GM18868 (cell line): ENCODE results near the gene LTB.

ENCODE experiments used
- ATAC-seq: cut with Tn5 transposase; IDR thresholded peaks from one replicate; pipeline ENCODE4 v1.9.1; 2021; ENCODE audit warnings: mild to moderate bottlenecking, moderate library complexity; ENCODE audit not compliant: unreplicated experiment

LTB gene, protein sequence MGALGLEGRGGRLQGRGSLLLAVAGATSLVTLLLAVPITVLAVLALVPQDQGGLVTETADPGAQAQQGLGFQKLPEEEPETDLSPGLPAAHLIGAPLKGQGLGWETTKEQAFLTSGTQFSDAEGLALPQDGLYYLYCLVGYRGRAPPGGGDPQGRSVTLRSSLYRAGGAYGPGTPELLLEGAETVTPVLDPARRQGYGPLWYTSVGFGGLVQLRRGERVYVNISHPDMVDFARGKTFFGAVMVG

DNA sequence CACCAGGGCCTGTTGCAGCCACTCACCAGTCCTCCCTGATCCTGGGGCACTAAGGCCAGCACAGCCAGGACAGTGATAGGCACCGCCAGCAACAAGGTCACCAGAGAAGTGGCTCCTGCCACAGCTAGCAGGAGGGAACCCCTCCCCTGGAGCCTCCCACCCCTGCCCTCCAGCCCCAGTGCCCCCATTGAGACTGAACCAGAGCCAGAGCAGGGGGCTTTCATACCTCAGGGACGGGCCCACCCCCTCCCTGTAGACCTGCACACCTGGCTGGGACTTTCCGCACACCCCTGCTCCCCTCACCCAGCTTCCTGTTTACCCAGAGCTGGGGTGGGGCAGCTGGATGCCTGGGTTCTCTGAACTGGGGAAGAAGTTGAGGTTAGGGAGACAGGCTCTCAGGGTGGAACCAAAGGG, at the start of gene LTB:
LTB (minus strand) TSS at position 195 of the 414 bp plus-strand sequence; CDS start at position 188, 7 bp downstream.
- no peak for ATAC-seq

DNA sequence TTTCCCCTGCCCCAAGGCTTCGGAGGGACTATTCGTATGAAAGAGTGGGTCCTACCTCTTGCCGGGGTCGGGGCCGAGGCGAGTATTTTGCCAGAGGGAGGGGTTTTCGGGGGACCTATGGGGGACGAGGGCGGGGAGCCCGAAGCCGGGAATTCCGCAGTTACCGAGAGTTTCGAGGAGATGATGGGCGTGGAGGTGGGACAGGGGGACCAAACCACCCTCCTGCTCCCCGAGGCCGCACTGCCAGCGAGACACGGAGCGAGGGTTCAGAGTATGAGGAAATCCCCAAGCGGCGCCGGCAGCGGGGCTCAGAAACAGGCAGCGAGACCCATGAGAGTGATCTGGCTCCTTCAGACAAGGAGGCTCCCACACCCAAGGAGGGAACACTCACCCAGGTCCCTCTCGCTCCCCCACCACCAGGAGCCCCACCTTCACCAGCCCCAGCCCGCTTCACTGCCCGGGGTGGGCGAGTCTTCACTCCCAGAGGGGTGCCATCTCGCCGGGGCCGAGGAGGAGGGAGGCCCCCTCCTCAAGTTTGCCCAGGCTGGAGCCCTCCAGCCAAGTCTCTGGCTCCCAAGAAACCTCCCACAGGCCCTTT, 49.6 kb upstream of the LTB start:
- ATAC-seq, result no peak

DNA sequence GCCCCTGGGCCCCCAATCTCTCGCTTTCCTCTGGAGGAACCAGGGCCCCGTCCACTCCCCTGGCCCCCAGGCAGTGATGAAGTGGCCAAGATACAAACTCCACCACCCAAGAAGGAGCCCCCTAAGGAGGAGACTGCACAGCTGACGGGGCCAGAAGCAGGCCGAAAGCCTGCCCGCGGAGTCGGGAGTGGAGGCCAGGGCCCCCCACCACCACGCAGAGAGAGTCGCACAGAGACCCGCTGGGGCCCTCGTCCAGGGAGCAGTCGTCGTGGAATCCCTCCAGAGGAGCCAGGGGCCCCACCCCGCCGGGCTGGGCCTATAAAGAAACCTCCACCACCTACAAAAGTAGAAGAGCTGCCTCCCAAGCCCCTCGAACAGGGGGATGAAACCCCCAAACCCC, 49.0 kb upstream of the LTB start:
- no peak for ATAC-seq

DNA sequence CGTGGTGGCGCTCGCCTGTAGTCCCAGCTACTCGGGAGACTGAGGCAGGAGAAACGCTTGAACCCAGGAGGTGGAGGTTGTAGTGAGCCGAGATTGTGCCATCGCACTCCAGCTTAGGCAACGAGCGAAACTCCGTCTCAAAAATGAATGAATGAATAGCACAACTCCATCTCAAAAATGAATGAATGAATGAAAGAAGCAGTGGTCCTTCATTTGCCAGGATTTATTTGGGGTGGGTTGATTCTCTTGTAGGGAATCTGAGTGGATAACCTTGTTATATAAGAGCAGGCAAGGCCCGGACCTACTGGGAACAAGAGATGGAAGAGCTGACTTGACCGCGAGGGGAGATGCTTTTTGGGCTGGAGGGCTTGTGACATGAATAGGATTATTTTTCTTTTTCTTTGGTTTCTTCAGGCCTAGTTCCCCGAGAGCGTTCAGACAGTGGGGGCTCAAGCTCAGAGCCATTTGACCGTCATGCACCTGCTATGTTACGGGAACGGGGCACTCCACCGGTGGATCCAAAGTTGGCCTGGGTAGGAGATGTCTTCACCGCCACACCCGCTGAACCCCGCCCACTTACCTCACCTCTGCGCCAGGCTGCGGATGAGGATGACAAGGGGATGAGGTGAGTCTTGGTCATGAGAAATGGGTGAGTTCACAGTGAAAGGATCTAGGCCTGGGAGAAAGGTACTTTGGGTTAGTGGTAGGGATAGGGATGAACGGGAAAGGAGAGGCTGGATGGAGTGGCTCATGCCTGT, 48.1 kb upstream of the LTB start:
- no peak for ATAC-seq

DNA sequence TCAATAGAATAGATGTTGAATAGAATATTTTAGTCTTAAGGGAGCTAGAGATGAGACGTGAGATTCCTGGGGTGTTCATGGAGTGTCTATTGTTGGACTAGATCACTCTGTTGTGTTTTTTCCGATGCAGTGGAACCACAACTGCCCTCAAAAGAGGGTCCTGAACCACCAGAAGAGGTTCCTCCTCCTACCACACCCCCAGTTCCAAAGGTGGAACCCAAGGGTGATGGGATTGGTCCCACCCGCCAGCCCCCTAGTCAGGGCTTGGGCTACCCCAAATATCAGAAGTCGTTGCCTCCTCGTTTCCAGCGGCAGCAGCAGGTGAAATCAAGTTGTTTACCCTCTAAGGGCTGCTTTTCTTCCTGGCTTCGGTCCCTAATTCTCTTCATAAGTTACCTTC, 46.8 kb upstream of the LTB start:
- no peak for ATAC-seq

DNA sequence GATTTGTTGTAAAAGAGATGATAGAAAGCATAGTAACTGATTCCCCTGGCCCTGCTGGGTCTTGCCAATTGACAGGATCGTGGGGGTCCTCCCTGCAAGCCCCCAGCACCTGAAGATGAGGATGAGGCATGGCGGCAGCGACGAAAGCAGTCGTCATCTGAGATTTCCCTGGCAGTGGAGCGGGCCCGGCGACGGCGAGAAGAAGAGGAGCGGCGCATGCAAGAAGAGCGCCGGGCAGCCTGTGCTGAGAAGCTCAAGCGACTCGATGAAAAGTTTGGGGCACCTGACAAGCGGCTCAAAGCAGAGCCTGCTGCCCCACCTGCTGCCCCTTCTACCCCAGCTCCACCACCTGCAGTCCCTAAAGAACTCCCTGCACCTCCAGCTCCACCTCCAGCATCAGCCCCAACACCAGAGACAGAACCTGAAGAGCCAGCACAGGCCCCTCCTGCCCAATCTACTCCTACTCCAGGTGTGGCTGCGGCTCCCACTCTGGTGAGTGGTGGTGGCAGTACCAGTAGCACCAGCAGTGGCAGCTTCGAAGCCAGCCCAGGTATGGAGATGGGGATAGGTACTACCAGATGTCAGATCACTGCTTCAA, 45.6 kb upstream of the LTB start:
- ATAC-seq, result no peak

DNA sequence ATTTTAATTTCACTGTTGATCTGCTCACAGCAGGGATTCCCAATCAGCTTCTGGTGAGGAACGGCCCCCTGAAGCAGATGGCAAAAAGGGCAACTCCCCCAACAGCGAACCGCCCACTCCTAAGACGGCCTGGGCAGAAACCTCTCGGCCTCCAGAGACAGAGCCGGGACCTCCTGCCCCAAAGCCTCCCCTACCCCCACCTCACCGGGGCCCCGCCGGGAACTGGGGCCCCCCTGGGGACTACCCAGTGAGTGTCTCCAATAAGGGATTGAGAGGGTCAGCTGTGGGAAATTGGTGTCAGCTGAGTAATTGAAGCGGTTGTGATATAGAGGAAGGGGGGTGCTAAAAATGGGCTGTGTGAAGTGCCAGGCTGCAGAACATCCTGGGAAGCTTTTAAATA, 44.7 kb upstream of the LTB start:
- no peak for ATAC-seq

DNA sequence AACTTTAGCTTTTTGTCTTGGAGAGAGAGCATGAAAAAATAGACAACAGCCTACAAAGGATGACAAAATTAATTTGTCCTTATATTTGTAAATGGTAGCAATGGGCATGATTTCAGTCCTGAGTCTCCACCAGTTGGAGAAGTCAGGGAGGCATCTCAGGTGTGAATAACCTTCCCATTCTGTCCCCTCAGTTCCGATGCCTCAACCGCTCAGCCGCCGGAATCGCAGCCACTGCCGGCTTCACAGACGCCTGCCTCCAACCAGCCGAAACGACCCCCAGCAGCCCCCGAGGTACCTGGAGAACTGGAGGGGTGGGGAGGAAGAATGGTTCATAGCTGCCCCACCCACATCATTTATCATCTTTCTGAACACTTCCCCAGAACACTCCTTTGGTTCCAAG, 41.8 kb upstream of the LTB start:
- no peak for ATAC-seq

DNA sequence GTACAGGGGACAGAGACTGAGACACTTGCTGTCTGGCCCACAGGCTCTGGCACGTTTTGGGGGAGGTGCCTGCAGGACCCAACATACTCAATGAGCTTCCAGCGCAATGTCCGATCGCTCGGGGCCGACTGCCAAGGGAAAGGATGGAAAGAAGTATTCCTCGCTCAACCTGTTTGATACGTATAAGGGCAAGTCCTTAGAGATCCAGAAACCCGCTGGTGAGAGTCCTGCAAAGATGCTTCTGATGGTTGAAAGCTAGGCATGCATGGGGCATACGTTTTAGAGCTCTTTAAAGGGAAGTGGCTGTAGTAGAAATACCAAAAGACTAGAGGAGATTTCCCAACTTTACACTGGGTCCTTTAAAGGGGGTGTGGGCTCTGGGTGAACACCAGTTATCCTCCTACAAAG, 40.5 kb upstream of the LTB start:
- ATAC-seq, result no peak

DNA sequence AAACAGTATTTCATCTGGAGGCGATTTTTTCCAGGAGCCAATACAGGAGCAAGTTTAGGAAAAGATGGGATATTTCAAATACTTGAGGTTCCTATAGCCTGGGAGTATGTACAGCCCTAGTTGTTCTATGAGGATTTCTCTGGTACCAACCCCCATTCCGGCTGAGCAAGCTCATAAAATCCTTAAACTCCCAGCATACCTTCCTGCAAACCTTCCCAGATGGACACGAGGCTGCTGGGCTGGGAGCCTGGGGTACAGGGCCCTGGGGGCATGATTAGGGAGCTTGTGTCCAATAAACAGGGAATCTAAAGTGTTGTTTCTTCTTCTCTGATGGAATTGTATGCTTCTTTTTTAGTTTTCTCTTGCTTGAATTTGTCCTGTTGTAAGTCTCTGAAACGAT, 39.8 kb upstream of the LTB start:
- no peak for ATAC-seq

DNA sequence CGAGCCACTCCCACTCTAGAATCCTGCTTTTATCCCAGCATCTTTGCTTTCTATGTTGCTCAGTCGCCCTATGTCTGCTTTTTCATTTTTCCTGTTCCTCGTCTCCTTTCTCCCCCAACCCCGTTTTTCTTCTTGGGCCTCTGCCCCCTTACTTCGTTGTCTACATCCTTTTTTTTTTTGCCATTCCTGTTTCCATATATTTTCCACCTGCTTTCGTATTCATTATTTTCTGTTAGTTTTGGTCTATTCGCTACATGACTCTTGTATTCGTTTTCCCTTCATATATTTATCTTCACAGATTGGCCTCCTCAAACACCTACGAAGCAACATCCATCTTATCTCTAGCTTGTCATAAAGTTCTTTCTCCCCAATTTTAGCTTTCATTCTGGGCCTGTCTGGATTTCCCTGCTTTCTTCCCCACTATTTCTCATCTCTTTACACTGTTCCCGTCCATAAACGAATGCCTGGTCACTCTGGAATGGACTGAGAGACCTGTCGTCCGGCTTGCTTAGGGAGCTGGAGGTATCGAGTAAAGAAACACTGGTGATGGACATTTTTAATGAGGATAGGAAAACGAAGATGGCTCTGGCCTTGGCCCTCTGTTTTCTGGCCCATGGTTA, 39.2 kb upstream of the LTB start:
- ATAC-seq, result no peak

DNA sequence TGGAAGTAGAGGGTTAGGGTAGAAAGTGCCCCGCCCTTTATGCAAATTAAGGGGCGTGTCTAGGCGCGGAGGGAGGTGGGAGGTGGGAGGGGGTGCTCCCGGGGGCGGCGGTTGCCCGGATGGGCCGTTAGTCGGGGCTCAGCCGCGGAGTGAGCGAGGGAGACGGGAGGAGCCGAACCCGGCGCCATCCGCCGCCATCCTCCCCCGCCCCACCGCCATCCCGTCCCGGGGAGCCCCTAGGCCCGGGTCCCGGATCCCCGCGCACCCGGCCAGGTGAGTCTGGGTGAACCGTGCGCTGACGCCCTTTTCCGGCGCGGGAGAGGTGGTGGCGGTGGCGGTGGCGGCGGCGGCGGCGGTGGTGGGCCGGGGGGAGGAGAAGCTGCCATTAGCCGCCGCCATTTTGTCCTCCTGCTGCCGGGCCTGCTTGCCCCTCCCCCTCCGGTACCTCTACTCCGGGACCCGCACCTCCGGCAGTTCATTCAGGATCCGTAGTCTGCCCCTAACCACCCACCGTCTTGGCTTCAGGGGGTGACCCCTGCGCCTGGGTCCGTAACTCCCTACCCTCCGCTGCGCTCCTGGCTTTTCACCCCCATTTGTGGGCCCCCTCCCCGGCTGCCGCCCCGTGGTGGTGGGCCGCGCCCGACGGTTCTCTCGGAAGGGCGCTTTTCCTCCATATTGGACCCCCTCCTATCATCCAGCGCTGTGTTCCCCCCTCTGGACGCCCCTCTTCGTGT, 38.5 kb upstream of the LTB start, which contains the start of gene PRRC2A:
PRRC2A (plus strand) TSS at position 130 of the 734 bp plus-strand sequence. CDS start 2,075 bp downstream, outside the sequence.
- ATAC-seq, result peak; percentile 31

DNA sequence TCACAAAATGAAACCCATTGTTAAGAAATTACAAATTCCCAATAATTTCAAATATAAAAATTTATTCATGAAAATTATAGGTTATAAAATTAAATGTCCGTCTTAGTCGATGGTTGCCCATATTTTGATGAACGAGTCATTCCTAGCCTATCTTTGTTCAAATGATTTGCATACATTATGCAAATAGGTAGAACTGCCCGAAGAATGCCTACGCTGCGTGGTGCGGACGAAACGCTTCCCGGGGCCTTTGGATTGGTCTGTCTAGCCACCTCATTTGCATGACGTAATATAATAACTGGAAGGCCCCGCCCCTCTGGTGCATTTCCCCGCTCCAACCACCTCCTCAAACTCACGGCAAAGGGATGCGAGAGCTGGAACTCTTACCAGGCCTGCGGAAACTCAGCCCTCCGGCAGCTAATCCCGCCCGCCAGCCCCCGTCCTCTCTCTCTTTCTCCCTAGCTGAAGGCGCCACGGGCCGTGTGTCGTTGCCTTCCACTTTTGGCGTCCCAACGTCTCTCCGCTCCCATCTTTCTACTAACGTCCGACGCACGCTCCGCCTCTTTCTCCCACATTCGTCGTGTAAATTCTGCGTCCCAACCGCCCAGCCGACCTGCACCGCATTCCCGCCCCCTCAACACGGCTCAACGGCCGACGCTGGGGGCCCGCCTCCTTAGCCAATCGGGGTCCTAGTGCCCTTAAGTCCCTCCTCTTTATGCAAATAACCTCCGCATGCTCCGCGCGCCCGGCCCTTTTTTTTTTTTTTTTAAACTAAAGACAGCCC, 37.8 kb upstream of the LTB start:
- ATAC-seq, result peak; percentile 85

DNA sequence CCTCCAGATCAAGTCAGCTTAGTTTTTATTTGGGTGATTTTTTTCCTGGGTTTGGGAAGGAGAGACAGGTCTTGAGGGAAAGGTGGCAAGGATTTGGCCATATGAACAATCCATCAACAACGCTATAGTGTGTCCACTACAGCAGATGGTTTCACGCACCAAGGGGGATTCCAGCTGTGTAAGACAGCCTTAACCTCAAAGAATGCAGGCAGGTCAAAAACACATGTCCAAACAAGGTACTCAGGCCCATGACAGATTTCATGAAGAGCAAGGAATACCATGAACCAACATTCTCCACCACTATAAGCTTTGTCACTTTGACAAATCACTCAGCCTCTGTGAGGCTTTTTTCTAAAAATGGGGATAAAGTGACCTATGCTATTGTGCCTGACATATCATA, 34.8 kb upstream of the LTB start:
- ATAC-seq, result no peak

DNA sequence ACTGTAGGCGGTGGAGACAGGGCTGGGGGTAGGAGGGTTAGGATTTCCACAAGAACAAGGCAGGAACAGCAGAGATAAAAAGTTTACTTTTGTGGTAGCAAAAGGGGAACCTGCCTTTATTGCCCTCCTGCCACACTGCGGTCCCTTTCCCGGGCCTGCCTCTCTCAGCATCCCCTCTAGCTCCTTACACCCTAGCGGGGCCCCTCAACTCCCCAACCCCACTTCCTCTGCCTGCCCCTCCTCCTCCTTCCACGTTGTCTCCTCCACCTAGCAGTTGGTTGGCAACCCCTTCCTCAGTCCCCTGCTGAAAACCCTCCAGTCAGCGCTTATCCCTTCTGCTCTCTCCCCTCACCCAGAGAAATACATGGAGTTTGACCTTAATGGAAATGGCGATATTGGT, 33.5 kb upstream of the LTB start:
- ATAC-seq, result no peak

DNA sequence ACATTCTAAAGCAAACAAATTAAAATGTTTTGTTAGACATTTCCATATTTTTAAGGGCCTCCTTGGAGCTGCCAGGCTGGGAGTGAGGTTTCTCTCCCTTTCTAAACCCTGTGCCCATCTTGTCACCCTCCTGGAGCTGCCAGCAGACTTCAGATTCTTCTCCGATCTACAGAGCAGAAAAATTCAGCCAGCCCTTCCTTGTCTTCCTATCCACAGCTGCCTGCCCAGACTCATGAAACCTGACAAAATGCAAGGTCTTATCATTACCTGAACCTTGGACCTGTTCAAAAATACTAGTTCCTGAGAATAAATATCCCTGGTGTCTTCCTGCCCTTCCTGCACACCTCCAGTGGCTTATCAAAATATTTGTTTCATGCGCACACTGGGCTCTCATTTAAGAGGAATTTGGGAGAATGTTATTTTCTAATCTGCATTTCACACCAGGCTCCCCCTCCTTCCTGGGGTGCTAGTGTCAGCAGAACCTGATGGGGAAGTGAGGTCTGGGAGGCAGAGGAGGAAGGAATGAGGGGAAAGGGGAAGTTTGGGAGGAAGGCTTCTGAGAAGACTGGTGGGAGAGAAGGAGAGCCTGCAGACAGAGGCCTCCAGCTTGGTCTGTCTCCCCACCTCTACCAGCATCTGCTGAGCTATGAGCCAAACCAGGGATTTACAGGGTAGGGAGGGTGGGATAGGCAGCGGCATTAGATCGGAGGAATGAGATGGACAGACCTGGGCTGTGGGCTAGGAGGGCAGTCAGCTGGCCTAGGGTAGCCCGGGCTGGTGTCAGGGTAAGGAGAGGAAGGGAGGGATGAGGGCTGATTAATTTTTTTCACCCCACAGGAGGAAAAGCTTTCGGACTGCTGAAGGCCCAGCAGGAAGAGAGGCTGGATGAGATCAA, 32.7 kb upstream of the LTB start, which contains the start of gene AIF1:
AIF1 (plus strand) TSS at position 551 of the 895 bp plus-strand sequence; CDS start at position 647, 96 bp downstream.
- ATAC-seq, result no peak

DNA sequence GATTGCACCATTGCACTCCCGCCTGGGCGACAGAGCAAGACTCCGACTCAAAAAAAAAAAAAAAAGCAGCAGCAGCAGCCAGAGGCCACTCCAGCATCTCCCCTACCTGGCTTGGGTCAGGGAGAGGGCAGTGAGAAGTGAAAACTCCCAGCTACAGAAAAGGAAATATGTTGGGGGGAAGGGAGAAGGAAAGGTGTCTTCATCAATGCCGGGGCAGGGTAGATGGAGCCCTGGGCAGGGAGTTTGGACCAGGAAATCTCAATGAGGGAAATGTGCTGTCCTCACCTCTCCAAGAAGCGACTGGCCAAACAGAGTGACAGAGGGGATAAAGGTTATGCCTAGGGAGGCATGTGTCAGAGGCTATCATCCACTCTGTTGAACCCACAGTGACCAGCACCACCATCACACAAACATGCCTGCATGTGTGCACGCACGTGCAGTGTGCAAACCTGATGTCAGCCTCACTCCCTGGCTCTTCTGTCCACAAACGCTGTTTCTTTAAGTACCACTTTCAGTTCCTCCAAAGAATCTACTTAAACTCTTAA, 31.9 kb upstream of the LTB start:
- no peak for ATAC-seq

DNA sequence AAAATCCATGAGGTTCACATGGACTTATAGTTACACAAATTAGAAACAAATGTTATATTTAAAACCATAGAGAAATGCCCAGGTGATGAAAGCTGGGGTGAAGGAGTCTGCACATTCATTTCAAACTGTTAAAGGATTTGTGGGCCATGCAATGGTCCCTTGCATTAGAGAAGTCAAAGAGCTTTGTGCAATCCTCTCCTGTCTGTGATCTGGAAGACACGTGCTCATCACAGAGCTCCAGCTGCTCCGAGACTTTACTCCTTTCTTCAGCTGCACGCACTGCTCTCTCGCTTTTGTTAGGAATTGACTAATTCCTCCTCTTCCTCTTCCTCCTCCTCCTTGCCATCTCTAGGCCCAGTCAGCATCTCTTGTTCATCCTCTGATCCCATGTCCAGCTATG, 28.7 kb upstream of the LTB start:
- ATAC-seq, result no peak
